T-helper 17 cell (primary cell): ENCODE data around the gene RABGAP1L. TPM values are rescaled to one million over a fixed set of nuclear protein-coding genes. Genes with fewer than 3 reads are reported as not detected.
A peak's percentile ranks its signal among the peaks of the same experiment; 100 is the strongest.

ENCODE experiments used
- ATAC-seq: fragments of 150-1000 bp; cut with Tn5 transposase; 2 replicates; pipeline ENCODE4 v1.10.0; 2021; ENCODE audit warnings: mild to moderate bottlenecking, moderate library complexity
- DNase-seq, 3 donors: peaks; one replicate each; pipeline versions ENCODE4 v3.0.0 to v3.0.0-alpha.2; 2020 to 2021
- H3K9me3 ChIP-seq: one replicate; pipeline ENCODE4 v1.7.0; 2013; ENCODE audit warnings: low read length, mild to moderate bottlenecking; ENCODE audit not compliant: control insufficient read depth, poor library complexity, severe bottlenecking
- H3K27ac Mint-ChIP-seq: one replicate; pipeline ENCODE4 v1.8.0; 2022; ENCODE audit warnings: mild to moderate bottlenecking, moderate library complexity, mixed read lengths
- H3K27me3 Mint-ChIP-seq: one replicate; pipeline ENCODE4 v1.8.0; 2022; ENCODE audit warnings: mixed read lengths
- H3K36me3 Mint-ChIP-seq: one replicate; pipeline ENCODE4 v1.8.0; 2022; ENCODE audit warnings: low read depth, mixed read lengths
- H3K4me1 Mint-ChIP-seq: one replicate; pipeline ENCODE4 v1.8.0; 2022; ENCODE audit warnings: mild to moderate bottlenecking, mixed read lengths
- H3K4me3 Mint-ChIP-seq: one replicate; pipeline ENCODE4 v1.8.0; 2022; ENCODE audit warnings: mild to moderate bottlenecking, moderate library complexity, mixed read lengths
- total RNA-seq, 4 donors: library from RNA in 2 of 4; stranded (reverse) in 2 of 4; gene quantifications; one replicate each; pipeline ENCODE4 v1.2.3 and lab custom pipeline; 2022 to 2026

The RABGAP1L gene
- total RNA-seq, 2 donors from 2014 or later: 112 to 120 TPM

DNA sequence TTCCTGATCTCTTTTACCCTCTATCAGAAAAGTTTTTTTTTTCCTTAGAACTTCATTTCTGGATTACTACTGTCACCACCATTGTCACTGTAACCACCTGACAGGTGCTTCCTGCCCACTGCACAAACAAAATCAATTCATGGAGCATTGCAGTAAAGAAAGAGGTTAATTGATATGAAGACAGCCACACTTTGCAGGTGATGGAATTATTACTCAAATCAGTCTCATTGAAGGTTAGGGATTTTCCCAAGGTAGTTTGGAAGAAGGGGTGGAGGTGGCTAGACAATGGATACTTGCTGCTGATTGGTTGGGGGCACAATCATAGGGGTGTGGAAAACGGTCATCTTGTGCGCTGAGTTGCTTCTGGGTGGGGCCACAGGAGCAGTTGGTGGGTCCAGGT is 609.6 kb downstream of the RABGAP1L start:
- Mint-ChIP-seq H3K27me3 (no peaks in the 10 kb centered on the region), H3K36me3 (no peaks in the 10 kb centered on the region), H3K4me1 (peaks cover 13% of the 10 kb centered on the region), H3K27ac (peak overlapping the region; percentile 87), H3K4me3 (no peak overlapping the region)
- no peaks in the 10 kb centered on the region for H3K9me3 ChIP-seq
- no peak for ATAC-seq
- no peak for DNase-seq

DNA sequence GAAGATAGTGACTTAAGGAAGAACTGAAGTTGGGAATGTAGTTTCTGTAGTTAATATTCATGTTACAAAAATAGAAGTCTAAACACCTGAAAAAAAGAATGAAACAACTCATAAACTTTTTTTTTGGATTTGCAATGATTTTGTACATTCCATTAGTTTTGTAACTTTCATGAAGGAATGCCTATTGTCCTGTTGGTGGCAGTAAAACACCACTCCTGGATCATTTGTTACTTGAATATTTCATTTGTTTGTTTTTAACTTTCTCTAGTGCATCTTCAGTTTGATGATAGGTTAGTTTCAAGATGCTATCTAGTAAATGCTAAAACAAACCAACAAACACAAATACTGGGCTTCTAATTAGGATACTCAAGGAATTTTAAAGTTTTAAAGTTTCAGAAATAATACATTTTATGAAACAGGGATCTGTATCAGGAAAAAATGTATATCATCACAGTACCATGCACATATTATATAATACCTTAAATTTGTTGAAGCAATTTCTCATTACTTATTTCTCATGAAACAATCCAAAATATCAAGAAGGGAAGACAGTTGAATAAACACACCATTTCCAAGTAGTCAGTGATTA is 610.7 kb downstream of the RABGAP1L start:
- peak overlapping the region; percentile 87 for H3K27ac Mint-ChIP-seq
- no peaks in the 10 kb centered on the region for H3K27me3 Mint-ChIP-seq
- no peak for DNase-seq
- peak; percentile 67 for ATAC-seq
- no peaks in the 10 kb centered on the region for H3K9me3 ChIP-seq
- peaks cover 13% of the 10 kb centered on the region for H3K4me1 Mint-ChIP-seq
- no peak overlapping the region for H3K4me3 Mint-ChIP-seq
- peaks cover 2% of the 10 kb centered on the region for H3K36me3 Mint-ChIP-seq

DNA sequence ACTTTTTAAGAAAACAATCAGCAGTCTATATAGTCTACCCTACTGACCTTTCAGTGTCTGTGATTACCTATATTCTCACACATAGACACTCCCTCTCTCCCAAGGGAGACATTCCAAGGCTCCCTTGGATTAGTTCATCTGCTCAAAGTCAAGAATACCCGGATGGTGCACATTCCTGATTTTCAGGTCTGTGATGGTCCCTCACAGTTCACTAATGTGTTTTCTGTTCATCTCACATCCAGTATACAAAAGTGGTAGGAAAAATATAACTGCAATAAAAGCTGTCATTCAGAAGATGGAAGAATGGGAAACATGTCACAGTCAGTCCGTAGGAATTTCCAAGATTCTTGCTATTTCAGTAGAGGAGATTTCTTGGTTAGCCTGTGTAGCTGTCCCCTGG is 616.3 kb downstream of the RABGAP1L start:
- no peak for ATAC-seq

DNA sequence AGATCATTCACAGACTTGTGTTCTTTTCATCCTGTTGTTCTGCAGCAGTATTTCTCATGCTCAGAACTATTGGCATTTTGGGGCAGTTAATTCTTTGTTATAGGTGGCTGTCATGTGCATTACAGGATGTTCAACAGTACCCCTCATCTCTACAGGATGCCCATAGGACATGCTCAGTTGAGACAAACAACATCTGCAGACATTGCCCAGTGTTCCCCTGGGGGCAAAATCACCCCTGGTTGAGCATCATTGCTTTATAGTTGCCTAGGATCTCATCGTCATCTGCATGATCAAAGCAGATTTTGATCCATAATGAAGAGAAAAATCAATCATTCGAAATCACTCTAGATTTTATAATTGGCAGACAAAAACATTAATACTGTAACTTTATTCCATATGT is 617.9 kb downstream of the RABGAP1L start:
- H3K9me3 ChIP-seq: no peaks in the 10 kb centered on the region
- no peaks in the 10 kb centered on the region for H3K27me3 Mint-ChIP-seq
- no peak for DNase-seq
- peaks cover 5% of the 10 kb centered on the region for H3K36me3 Mint-ChIP-seq
- H3K4me1 Mint-ChIP-seq: peaks cover 13% of the 10 kb centered on the region
- ATAC-seq: no peak
- H3K4me3 Mint-ChIP-seq: no peak overlapping the region
- H3K27ac Mint-ChIP-seq: no peak overlapping the region

More for the DNA sequence above, 616.3 kb downstream of the RABGAP1L start:
- no peaks in the 10 kb centered on the region for H3K27me3 Mint-ChIP-seq
- no peak overlapping the region for H3K27ac Mint-ChIP-seq
- no peak for DNase-seq
- no peak overlapping the region for H3K4me3 Mint-ChIP-seq
- no peaks in the 10 kb centered on the region for H3K9me3 ChIP-seq
- H3K36me3 Mint-ChIP-seq: peaks cover 5% of the 10 kb centered on the region
- peaks cover 15% of the 10 kb centered on the region for H3K4me1 Mint-ChIP-seq

DNA sequence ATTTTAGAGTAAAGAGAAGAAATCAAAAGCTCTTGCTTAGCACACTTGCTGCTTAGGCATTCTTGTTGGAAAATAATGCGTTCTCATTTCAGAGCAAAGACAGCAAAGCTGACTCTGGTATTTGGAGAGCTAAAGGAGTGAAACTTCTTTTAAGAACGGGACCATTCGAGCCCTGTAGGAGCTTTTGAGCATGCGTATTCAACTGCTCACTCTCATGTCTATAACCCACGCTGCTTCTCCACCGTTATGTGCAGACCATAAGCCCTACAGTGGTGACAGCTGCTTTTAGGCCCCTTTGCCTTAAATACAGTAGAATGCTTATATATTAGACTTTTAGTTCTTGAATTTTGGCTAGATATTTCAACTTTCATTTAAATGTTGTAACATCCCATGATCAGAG is 626.2 kb downstream of the RABGAP1L start:
- Mint-ChIP-seq H3K27me3 (no peaks in the 10 kb centered on the region), H3K27ac (no peak overlapping the region), H3K4me1 (peaks cover 19% of the 10 kb centered on the region), H3K4me3 (no peak overlapping the region), H3K36me3 (peaks cover 3% of the 10 kb centered on the region)
- DNase-seq: no peak
- no peak for ATAC-seq
- no peaks in the 10 kb centered on the region for H3K9me3 ChIP-seq

DNA sequence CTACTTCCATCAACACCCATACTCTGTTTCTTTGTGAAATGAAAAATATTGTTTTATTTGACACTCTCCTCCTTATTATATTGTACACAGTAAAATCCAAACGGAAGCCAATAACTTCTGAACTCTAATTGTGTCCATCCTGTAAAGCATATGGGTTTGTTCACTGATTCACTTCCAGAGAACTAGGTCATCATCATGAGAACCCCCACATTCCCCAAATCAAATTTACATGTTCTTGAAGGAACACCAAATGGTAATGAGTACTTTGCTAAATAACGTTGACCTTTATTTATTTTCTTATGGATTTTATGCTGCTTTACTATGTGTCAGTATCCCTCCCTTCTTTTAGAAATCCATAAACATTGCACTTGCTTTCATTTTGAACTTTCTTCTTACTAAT is 627.0 kb downstream of the RABGAP1L start:
- H3K27ac Mint-ChIP-seq: peak overlapping the region; percentile 77
- H3K36me3 Mint-ChIP-seq: peaks cover 3% of the 10 kb centered on the region
- no peak for DNase-seq
- H3K9me3 ChIP-seq: no peaks in the 10 kb centered on the region
- no peak for ATAC-seq
- H3K4me3 Mint-ChIP-seq: no peak overlapping the region
- H3K4me1 Mint-ChIP-seq: peaks cover 21% of the 10 kb centered on the region
- H3K27me3 Mint-ChIP-seq: no peaks in the 10 kb centered on the region

DNA sequence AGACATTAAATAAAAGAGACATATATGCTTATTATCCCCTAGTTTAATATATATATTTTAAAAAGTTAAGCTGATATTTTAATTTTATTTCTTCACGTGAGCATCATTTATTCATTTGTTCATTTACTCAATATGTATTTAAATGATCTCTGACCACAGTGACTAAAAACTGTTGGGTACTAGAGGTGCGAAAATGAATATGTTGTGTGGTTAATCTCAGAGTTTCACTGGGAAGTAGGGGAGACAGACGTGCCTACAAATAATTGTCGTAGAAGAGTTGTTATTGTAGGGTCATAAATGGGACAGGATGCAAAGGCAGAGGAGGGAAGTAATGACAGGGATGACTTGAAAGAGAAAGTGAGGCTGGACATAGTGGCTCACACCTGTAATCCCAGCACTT is 627.4 kb downstream of the RABGAP1L start:
- H3K4me1 Mint-ChIP-seq: peaks cover 21% of the 10 kb centered on the region
- ATAC-seq: no peak
- peak overlapping the region; percentile 77 for H3K27ac Mint-ChIP-seq
- no peaks in the 10 kb centered on the region for H3K27me3 Mint-ChIP-seq
- H3K9me3 ChIP-seq: no peaks in the 10 kb centered on the region
- no peak overlapping the region for H3K4me3 Mint-ChIP-seq
- DNase-seq: no peak
- H3K36me3 Mint-ChIP-seq: peaks cover 3% of the 10 kb centered on the region

DNA sequence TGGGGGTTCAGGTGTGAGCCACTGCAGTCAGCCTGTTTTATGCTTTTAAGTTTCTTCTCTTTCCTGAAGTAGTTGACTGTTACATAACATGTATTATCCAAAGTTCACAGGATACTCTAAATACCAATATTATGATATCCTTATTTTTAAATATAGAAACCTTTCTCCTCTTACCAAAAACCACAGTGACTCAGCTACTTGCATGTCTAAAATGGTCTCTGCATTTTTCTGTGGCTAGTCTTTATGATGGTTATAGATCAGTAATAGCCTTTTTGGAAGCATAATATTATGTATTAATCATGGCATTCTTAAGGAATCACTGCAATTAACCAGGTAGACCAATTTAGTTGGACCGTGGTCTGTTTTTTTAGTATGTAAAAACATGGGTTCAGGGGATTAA is 629.7 kb downstream of the RABGAP1L start:
- H3K36me3 Mint-ChIP-seq: peaks cover 3% of the 10 kb centered on the region
- no peak overlapping the region for H3K4me3 Mint-ChIP-seq
- no peak overlapping the region for H3K27ac Mint-ChIP-seq
- ATAC-seq: no peak
- H3K4me1 Mint-ChIP-seq: peaks cover 24% of the 10 kb centered on the region
- no peaks in the 10 kb centered on the region for H3K27me3 Mint-ChIP-seq
- DNase-seq: no peak
- no peaks in the 10 kb centered on the region for H3K9me3 ChIP-seq

DNA sequence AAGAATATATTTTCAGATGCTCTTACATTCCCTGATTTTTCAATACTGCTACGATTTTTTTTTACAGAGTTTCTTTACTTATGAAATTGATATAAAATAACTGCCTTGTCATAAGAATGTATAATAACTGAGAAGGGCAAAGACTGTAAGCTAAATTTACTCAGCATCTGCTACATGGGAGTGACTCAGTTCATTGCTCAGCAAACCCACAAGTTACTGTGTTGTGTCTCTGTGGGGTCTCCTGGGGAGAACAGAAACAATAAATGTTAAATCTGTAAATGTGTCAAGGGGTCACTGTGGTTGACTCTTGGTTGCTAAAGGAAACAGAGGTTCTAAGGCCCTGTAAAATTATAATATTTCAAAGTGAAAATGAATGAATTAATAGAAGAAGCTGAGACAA is 630.1 kb downstream of the RABGAP1L start:
- no peaks in the 10 kb centered on the region for H3K27me3 Mint-ChIP-seq
- H3K4me1 Mint-ChIP-seq: peaks cover 22% of the 10 kb centered on the region
- H3K4me3 Mint-ChIP-seq: no peak overlapping the region
- DNase-seq (no peak), ATAC-seq (no peak)
- no peaks in the 10 kb centered on the region for H3K9me3 ChIP-seq
- peak overlapping the region; percentile 49 for H3K27ac Mint-ChIP-seq
- peaks cover 1% of the 10 kb centered on the region for H3K36me3 Mint-ChIP-seq

DNA sequence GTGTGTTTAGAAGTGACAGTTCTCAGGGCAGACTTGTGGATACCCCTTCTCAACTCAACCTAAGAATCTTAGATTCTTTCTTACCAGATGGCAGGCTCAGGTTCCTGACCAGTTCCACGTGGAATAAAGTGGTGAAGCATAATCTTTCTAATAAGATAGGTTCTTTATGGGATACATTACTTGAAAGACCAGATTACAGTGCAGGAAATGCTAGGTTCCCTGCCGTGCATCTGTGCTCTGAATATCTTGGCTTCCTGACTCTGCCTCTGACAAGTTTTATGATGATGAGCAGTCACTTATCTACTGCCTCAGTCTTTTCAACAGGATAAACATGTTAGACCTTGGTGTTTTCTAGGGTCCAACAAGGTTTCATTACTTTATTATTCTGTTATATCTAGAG is 632.5 kb downstream of the RABGAP1L start:
- Mint-ChIP-seq H3K36me3 (no peaks in the 10 kb centered on the region), H3K4me3 (no peak overlapping the region), H3K27ac (peak overlapping the region; percentile 29), H3K27me3 (no peaks in the 10 kb centered on the region), H3K4me1 (peaks cover 16% of the 10 kb centered on the region)
- no peaks in the 10 kb centered on the region for H3K9me3 ChIP-seq
- DNase-seq (no peak), ATAC-seq (no peak)

DNA sequence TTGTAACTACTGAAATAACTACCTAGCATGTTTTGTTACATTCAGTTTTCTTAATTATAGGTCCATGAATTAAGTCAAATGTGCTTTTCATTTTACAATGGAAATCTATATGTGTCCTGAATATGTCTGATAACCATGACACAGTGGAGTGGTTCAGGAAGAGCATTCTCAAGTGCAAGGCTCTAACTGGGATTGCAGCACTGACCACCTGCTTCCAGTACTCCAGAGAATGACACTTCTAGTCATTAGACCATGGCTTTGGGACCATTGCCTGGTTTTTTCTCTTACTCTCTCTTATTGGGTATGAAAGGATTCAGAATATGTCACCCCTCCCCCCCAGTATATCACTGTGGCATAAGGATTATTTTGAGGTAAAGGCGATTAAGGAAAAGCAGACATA is 635.5 kb downstream of the RABGAP1L start:
- no peak overlapping the region for H3K27ac Mint-ChIP-seq
- no peak for ATAC-seq

DNA sequence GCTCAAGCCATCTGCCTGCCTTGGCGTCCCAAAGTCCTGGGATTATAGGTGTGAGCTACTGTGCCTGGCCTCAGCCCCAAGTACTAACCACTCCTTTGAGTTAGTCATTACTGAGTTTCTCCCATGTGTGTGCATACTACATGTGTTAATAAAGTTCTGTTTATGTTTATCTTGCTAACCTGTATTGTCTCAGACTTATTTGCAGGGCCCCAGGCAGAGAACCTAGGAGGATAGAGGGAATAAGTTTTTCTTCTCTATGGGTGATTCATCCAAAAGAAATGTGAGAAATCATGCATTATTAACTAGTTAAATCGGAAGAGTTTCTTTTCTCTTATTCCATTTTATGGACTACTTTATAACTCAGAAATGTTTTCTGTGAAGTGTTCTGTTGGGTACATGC is 636.5 kb downstream of the RABGAP1L start:
- Mint-ChIP-seq H3K4me3 (no peak overlapping the region), H3K27me3 (no peaks in the 10 kb centered on the region), H3K27ac (no peak overlapping the region), H3K36me3 (no peaks in the 10 kb centered on the region), H3K4me1 (peaks cover 11% of the 10 kb centered on the region)
- ATAC-seq (no peak), DNase-seq (no peak)
- H3K9me3 ChIP-seq: no peaks in the 10 kb centered on the region

More for the DNA sequence above, 635.5 kb downstream of the RABGAP1L start:
- Mint-ChIP-seq H3K27me3 (no peaks in the 10 kb centered on the region), H3K36me3 (no peaks in the 10 kb centered on the region), H3K4me3 (no peak overlapping the region), H3K4me1 (peaks cover 13% of the 10 kb centered on the region)
- no peak for DNase-seq
- no peaks in the 10 kb centered on the region for H3K9me3 ChIP-seq

DNA sequence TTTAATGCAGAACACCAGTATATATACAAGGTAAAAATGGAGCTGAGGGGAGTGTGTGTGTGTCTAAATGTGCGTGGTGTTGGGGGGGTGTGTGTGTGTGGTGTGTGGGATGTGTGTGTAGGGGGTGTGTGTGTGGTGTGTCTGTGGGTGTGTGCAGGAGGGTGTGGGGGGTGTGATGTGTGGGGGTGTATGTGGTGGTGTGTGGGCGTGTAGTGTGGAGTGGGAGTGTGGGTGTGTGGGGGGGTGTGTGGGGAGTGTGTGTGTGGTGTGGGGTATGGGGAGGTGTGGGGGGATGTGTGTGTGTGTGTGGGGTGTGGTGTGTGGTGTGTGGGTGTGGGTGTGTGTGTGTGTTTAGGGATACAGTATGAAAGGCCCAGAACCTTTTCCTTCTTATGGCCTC is 638.1 kb downstream of the RABGAP1L start:
- no peaks in the 10 kb centered on the region for H3K36me3 Mint-ChIP-seq

DNA sequence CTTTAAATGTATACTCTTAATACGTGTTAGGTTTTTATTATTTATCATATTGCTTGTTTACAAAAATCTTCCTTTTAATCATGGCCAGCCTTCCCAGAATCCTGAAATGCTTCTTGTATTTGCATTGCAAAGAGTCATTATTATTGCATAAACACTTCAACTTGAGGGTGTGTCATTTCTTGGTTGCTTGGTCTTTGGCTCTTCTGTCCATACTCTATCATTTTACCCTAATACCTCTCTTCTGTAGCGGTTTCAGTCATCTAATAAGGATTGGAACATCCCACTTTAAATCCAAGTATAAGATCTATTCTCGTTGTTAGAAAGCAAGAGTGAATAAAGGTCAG is 639.8 kb downstream of the RABGAP1L start:
- DNase-seq (no peak), ATAC-seq (no peak)
- H3K4me1 Mint-ChIP-seq: peaks cover 11% of the 10 kb centered on the region
- H3K27ac Mint-ChIP-seq: no peak overlapping the region
- H3K9me3 ChIP-seq: no peaks in the 10 kb centered on the region
- H3K4me3 Mint-ChIP-seq: no peak overlapping the region
- H3K27me3 Mint-ChIP-seq: no peaks in the 10 kb centered on the region
- H3K36me3 Mint-ChIP-seq: no peaks in the 10 kb centered on the region

More for the DNA sequence above, 638.1 kb downstream of the RABGAP1L start:
- no peaks in the 10 kb centered on the region for H3K9me3 ChIP-seq
- ATAC-seq (no peak), DNase-seq (no peak)
- H3K4me3 Mint-ChIP-seq: no peak overlapping the region
- H3K27me3 Mint-ChIP-seq: no peaks in the 10 kb centered on the region
- H3K27ac Mint-ChIP-seq: peak overlapping the region; percentile 57
- H3K4me1 Mint-ChIP-seq: peaks cover 9% of the 10 kb centered on the region
